ENCODE results near the gene ADAMTSL5. TPM values are rescaled to one million over a fixed set of nuclear protein-coding genes. Genes with fewer than 3 reads are reported as not detected.

Gene ADAMTSL5
- total and polyA plus RNA-seq, 2 of the 8 experiments (the other 6 are each of a cell fraction or from before 2014, with no cell fraction given), result 0.82 to 0.99 TPM

- TF ChIP-seq CHD7 (IDR thresholded peaks at IDR 0.05; ENCODE audit: insufficient replicate concordance, low read length), result no peak
- no peak for TF ChIP-seq RNF2 (IDR thresholded peaks at IDR 0.05; ENCODE audit: borderline replicate concordance, low read depth, low read length, missing control alignments, poor library complexity, severe bottlenecking)
- TF ChIP-seq PHF8 (conservative IDR thresholded peaks at IDR 0.05; ENCODE audit: low read depth, low read length), result peak; percentile 28; the same call in 1 of the 2 replicates
- no peak for TF ChIP-seq EP300 (IDR thresholded peaks at IDR 0.05; ENCODE audit: borderline replicate concordance in 1 of 2, low read depth in 2 of 2, low read length in 2 of 2)
- no peak for TF ChIP-seq CTCF (IDR thresholded peaks at IDR 0.05; ENCODE audit: control extremely low read depth in 1 of 3, insufficient read depth in 1 of 3, low read depth in 1 of 3, low read length in 3 of 3)
- no peak; the same call in 1 of the 2 replicates for TF ChIP-seq GABPA (IDR thresholded peaks at IDR 0.05; ENCODE audit: borderline replicate concordance, insufficient read depth, low read length)
Measured at GRCh38 chr19:1491114-1491848, 21.5 kb downstream of the ADAMTSL5 start, which contains the start of gene REEP6 (continued).
